GM19239 (cell line): Measurements from ENCODE around the gene FMN2.

Experiments used
- DNase-seq: peaks from one replicate; pipeline ENCODE4 v3.0.0; 2011; ENCODE audit warnings: low spot score; ENCODE audit not compliant: insufficient read length
- FAIRE-seq: peaks from 2 replicates; lab custom pipeline; 2011; peaks lifted over from hg19 to GRCh38; lab: Jason Lieb, UNC

Gene FMN2

DNA sequence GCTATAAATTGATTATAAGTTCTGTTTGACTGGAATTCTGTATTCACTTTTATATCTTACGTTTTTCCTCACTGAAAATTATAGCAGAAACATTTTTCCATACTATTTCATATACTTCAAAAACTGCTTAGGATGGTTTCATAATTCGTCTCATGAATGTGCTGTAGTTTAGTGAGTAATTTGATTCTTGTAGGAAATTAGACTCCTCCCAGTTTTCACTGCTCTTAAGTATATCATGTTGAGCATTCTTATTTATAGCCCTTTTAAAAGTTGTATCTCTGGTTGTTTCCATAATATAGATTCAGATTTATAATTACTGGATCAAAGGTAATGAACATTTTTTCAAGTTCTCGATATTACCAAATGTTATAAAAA is 250.6 kb downstream of the FMN2 start:
- DNase-seq (no peak), FAIRE-seq (no peak)

DNA sequence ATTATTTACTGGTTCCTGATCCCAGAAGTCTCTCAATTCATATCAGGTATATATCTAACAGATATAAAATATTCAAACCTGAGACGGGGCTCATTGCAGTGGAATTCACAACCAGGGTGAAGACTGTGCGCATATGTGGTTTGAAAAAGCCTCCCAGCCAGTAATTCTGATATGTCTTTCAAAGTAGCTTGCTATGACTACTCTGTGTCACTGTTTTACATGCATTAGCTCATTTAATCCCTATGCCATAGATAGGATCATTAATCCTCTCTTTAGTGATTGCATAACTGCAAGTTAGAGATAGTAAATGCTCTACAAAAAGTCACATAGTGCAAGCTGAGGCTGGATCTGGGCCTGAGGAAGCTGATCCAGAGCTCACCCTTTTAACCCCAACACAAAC is 251.4 kb downstream of the FMN2 start:
- DNase-seq (no peak), FAIRE-seq (no peak)

DNA sequence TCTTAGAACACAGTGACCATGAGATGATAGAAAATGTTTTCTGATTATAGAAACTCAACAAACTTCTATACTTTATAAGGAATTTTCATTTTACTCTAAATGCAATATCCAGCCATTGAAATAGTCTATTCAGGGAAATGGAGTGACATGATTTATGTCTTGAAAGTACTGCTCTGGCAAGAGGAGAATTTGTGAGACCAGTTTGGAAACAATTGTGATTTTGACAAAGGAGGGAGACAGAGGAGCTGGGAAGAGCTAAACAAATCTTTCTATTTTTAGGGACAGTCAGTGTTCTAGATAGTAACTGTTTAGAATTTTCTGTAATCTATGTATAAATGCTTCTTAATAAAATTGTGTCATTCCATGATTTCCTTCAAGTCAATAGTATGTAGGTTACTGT is 252.3 kb downstream of the FMN2 start:
- DNase-seq: no peak
- FAIRE-seq: no peak

DNA sequence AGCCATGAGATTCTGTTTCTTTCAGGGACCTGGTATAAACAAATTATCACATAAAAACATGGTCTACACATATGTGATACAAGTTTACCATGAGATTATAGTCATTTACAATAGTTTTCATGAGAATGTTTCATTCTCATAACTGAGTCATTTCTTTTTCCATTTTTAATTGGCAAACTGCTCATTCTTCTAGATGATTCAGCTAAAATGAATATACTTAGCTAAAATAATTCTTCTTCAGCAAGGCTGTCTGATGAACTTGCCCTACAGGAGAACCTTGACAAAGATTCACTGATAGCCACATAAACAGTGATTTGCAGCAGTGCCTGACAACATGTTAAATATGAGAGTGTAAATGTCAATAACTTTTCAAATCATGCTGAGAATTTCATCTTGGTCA is 253.2 kb downstream of the FMN2 start:
- FAIRE-seq (no peak), DNase-seq (no peak)

GRCh38 chr1:240349695-240350094 is 258.0 kb downstream of the FMN2 start:
- FAIRE-seq (no peak), DNase-seq (no peak)

DNA sequence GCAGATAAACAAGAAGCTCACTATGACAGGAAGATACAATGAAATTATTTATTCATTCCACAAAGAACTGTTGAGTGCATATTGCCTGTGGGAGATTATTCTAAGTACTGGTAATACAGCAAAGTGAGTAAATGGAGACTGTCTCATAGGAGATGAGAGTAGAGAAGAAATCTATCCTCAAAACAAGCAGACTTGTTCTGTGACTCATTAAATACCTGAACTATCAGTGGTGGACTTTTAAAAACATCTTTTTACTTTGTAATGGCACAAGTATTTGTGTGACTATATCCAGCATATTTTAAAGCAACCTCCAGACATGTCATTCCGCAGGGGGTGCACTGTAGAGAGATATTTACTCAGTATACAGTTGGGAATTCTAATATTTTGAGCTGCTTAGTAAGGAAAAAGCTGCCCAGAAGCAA is 259.2 kb downstream of the FMN2 start:
- FAIRE-seq (no peak), DNase-seq (no peak)

DNA sequence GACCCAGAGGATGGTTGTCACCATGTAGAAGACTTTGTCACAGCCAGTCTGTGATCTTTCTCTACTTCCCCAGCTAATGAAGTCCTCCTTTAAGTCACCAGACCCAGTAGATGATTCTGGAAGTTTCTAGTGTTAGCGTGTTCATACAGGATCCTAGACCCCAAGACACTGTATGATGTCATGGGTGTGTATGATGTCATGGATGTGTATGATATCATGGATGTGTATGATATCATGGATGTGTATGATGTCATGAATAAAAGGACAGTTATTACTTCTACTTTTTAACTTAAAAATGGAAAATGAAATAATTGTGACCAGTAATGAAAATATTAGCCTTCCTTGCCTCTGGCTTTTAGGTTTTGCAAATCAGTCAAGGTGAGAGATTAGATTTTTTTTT is 260.0 kb downstream of the FMN2 start:
- FAIRE-seq (no peak), DNase-seq (no peak)

DNA sequence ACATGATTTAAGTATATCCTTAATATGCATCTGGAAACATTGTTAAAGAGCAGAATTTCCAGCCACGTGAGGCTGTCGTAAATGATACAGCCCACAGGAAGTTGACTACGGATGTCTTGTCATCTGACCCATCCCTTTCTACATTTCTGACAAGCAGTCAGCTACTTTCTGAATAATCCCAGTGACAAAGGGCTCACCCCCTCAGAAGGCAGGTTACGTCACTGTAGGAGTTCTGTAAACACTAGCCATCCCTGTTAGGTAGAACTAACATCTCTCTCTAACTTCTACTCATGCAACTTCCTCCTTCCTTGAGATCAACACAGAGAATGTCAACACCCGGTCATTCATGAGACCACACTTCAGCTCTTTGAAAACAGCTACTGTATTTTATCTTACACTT is 261.1 kb downstream of the FMN2 start:
- no peak for FAIRE-seq
- no peak for DNase-seq

GRCh38 chr1:240356568-240356967 is 264.9 kb downstream of the FMN2 start:
- no peak for FAIRE-seq
- DNase-seq: no peak

- FAIRE-seq (no peak), DNase-seq (no peak)
Measured at GRCh38 chr1:240362046-240362445, 270.4 kb downstream of the FMN2 start.

DNA sequence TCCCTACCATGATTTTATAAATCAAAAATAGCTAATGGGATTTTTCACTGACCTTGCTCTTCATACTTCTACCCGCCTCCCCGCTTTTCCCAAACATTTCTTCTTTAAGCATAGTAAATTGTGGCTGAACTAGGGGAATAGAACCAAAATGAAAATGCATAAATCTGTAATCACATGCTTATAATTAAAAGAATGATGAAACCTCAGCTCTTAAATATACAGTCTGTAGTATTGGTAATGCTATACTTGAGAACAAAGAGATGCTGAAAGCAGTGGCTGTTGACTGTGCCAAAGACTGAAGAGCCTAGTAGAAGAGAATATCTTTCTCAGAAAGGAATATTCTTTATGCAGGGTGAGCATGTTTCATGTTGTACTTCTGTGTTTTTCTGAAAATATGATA is 271.1 kb downstream of the FMN2 start:
- DNase-seq (no peak), FAIRE-seq (no peak)

DNA sequence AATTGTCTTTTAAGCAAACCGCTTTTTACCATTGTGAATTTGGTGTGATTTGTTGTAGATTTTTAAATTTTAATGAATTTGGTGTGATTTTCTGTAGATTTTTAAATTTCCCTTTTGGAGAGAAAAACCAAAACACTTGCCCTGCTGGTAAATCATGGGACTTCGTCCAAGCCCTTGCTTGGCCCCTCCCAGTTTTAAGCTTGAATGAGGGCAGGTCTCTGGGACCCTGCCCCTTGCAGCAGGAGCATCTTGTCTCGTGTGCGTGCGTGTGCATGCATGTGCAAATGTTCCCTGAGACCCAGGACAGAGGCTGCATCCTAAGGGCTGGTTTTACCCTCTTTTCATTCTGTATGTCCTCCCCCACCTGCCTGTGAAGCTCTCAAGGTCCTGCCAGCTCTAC is 271.6 kb downstream of the FMN2 start:
- no peak for FAIRE-seq
- DNase-seq: no peak

DNA sequence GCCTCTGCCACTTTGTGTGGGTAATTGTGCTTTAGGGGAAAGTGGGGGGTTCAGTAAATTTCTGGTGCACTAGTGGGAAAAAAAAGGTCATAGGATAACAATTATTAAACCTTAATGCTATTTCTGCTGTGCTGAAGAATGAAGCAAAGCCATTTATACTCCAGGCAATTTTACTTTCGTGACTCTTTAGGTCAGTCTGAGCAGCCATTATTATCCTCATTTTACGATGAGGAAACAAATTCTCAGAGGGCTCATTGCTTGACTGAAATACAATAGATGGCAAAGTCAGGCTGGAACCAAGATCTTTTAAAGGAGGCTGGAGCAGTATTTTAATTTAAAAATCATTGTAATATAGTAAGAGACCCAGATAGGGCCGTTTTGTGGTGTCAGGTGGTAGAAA is 272.2 kb downstream of the FMN2 start:
- FAIRE-seq (no peak), DNase-seq (no peak)

- DNase-seq (no peak), FAIRE-seq (no peak)
Measured at GRCh38 chr1:240366636-240367035, 275.0 kb downstream of the FMN2 start.

DNA sequence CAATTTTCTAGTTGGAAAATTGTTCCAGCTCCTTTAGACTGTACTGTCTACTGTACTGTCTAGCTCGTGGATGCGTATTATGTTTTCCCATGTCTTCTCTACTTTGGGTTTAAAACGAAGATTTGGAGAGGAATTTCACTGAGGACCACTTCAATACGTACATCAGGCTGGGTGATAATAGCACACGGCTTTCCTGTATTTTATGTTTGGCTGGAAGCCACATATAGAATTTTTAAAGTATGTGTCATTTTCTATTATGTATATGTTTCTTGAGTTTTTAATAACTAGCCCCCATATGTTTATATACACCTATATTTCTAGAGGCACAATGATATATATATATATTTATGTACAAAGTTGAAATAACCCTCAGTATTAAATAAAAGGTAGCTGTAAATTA is 293.9 kb downstream of the FMN2 start:
- FAIRE-seq: no peak
- no peak for DNase-seq

DNA sequence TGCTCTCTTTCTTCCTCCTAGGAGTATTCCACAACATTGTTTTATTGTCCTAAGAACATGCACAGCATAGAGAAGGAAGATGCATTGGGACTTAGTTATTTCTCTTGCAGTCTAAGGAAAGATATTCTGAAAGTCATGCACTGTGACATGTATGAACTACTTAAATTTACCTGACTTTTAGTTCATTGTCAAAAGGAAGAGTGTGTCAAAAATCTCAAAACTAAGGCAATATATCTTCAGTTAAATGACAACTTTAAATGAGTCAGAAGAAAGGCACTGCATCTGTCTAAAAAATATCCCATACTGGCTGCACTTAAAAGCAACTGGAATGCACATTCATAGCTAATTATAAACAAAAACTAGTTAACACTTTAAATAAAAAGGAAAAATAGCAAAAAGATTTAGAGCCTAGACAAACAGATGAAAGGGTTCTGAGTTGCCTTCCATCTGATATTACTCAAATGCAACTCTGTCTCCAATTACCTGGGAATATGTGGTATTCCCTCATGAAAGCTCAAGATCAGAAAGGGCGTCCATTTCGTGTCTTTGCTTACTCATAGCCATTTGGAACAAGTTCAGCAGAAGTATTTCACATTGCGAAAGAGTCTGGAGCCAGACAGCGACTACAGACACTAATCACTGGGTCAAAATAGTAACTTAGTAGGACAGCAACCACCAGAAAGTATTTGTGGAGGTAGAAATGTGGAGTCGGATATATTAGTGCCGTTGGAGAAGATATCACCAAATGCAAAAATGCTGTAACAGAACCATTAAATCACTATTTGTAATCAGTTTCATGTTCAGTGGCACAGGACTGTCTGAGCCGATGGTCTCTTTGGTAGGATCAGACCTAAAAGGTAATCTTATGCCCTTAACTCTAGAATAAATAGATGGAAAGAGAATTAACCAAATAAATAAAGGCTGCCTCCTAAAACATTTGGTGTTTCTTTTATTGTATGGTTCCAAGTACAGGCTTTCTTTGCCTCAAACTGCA is 294.6 kb downstream of the FMN2 start:
- DNase-seq: no peak
- no peak for FAIRE-seq

GRCh38 chr1:240387051-240387450 is 295.4 kb downstream of the FMN2 start:
- DNase-seq (no peak), FAIRE-seq (no peak)

DNA sequence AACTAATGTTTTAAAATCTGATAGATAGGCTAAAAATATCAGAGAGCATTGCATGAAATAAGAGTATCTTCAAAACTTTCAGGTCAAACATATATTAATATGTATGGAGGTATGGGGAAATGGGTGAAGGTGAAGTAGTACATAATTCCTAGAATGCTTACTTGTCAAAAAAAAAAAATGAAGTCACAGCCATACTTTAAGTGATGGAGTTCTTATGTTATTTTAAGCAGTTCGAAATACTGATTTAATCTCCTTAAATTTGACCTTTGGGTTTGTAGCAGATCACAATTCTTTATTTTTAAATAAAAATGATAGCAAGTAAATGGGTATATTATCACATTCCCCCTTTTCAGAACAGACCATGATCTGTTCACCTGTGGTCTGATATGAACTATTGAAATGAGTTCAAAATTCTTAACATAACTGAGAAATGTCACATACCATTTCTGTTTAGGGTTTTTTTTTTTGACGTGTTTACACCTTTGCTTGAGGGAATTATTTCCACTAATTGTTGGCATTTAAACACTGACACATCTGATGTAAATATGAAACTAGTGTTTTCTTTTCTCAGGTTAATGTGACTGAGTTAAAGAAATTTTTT is 300.1 kb downstream of the FMN2 start:
- DNase-seq: no peak
- no peak for FAIRE-seq

- DNase-seq (no peak), FAIRE-seq (no peak)
Measured at GRCh38 chr1:240394353-240394752, 302.7 kb downstream of the FMN2 start.

- no peak for FAIRE-seq
- no peak for DNase-seq
Measured at GRCh38 chr1:240395336-240395735, 303.7 kb downstream of the FMN2 start.

DNA sequence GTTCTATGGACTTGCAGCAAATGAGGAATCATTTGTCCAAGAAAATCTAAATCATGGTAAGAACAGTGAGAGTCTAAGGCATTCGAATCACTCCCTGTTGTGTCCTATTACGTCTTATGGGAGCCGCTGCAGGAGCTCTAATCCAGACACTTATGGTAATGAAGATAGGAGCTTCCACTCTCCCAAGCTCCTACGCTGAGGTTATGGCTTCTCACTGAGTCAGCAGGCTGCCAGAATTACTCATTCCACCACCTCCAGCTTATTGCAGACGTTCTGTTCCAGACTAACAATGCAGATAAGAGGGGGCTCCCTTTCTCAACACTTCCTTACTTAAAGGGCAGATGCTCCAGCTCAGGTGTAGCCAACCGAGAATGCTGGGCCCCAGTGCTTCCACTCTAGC is 307.7 kb downstream of the FMN2 start:
- FAIRE-seq (no peak), DNase-seq (no peak)

DNA sequence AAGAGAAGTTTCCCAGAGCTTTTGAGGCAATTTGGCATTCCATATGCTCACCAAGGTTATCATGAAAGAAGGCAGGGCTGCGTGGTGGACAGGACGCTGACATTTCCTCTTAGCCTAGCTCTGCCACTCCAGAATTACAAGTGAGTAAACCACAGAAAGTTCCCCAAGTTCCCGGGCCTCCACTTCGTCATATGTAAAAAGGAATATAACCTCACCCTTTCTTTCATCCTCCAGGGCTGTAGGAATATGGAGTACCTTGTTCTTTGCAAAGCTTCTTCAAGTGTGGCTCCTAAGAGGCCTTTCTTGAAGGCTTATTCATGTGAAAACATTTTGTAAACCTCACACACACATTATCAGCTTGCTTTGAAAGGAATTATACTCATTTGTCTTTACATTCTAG is 310.0 kb downstream of the FMN2 start:
- DNase-seq (no peak), FAIRE-seq (no peak)
